Measurements from ENCODE around the gene PCTP.

- TF ChIP-seq CTCF (conservative IDR thresholded peaks at IDR 0.05 in 1 of 2, IDR thresholded peaks at IDR 0.05 in 1 of 2; ENCODE audit: extremely low read depth in 1 of 2, insufficient read depth in 1 of 2, low read depth in 1 of 2, low read length in 2 of 2), result no peak
- TF ChIP-seq EZH2 (IDR thresholded peaks at IDR 0.05; ENCODE audit: borderline replicate concordance, low read length), result no peak
Measured at GRCh38 chr17:55748841-55749240, 2.0 kb upstream of the PCTP start.

All from mammary epithelial cell (primary cell).